ENCODE results near the gene NALCN.

NALCN gene

DNA sequence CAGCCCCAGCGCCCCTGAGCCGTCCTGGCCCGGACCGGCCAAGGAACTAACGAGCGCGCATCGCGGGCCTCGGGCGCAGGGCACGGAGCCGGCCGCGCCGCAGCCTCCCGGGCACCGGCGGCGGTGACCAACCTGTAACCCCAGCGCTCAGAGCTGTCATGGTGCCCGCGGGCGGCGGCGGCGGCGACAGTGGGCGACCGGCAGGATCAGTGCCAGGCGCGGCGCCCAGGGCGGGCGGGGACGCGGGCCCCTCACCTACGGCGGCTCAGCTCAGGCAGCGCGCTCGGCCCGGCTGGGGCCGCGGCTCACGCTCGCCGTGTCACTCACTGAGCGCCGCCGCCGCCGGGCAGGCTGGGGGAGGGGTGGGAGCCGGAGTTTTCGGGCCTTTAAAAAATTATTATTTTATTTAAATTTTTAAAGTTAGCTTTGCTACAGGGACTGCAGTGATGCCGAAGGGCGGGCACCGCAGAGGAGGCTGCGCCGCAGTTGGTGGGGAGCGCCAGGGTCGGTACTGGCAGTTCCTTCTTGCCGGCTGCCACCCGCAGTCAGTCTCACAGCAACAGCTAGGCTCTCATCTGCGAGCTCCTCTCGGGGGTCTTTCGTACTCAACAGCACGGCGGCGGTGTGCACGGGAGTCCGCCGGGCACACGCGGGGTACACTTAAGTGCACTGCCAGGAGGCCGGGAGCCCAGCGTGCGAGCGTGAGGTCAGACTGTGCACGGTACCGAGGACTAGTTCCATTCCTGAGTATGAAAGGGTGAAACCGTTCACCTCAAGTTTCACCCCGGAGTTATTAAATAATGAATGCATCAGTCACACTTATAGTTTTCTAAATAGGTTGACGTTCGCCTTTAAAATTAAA lies at the start of gene NALCN:
Gene NALCN, minus strand, starts transcription at position 328 of the 862 bp plus-strand sequence. CDS start 17,382 bp downstream, outside the sequence.
- peak; percentile 20 for DNase-seq

DNA sequence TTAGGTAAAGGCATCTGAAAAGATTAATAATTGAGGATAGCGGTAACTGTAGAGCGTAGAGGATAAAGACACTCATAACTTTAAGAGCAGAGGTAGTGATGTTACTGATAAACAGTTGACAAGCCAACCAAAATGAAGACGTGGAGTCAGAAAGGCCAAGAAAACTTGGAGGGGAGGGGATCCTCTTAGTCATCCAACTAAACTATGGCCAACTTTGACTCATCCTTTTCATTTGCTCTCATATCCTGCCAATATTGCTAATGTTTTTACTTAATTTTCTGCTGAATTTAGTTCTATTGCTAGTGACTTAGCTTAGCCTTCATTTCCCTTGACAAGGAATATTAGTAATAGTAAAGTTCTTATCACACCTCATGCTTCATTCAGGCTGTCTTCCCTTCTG lies 49.6 kb upstream of the NALCN start:
- peak; percentile 79 for DNase-seq

DNA sequence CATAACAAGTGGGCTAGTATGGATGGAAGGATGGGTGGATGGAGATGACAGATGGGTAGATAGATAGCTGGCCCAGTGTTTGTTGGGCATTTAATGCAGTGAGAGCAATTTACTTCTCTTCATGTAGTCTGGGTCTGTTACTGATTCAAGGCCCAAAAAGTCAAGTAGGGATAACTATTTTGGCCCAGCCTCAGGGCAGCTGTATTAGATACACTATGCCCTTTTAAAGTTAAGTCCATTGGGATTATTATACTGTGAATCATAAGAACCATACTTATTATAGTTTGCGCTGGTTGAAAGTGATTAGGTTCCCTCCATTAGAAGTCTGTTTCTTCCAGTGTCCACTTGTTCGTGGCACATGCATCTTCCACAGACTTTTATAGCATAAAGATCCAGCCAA lies 40.9 kb upstream of the NALCN start:
- no peak for DNase-seq

DNA sequence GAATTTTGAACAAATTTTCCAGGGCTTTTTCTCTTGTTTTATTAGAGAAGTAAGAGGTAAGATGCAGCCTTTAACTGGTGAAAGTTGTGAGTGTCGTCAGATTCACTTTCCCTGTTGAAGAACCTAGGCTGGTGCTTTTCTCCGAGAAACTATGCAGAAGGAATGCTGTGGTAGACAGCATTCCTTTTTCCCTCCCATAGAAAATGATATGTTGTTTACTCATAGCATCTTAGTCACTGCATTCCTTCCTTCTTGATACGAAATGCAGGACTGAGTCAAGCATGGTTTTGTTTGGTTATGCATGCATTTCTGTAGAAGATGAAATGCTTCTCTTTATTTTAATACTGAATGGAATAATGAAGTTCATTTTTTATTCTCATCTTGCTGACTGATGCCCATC lies 39.6 kb upstream of the NALCN start:
- peak; percentile 95 for DNase-seq

DNA sequence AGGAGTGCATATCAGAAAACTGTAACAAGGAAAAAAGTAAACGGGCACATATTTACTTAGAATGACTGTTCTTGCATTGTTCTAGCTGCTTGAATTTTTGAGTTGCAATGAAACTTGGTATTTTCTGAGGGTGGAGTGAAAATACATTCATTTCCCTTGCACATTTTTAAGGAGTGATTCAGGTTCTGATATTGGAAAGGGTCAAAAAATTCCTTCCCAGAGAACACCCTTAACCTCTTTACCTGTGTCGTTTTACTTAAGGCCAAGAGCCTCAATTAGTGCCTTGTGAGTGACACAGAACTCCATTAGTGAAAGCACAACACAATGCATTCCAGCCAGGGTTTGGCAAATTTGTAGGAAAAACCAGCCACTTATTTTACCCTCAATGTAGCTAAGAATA lies 38.5 kb upstream of the NALCN start:
- DNase-seq: peak; percentile 68

DNA sequence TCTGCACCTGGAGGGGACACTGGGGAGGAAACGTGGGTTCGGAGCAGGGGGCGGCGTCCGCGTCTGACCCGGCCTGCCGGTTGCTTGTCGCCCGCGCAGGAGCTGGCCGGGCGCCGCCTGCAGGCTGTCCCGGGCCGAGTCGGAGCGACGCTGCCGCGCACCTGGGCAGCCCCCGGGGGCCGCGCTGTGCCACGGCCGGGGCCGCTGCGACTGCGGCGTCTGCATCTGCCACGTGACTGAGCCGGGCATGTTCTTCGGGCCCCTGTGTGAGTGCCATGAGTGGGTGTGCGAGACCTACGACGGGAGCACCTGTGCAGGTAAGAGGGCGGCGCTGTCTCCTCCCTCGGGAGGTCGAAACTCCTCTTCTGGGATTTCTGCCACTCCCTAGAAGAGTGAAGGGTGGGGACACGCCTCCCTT lies 37.5 kb upstream of the NALCN start:
- DNase-seq: no peak

DNA sequence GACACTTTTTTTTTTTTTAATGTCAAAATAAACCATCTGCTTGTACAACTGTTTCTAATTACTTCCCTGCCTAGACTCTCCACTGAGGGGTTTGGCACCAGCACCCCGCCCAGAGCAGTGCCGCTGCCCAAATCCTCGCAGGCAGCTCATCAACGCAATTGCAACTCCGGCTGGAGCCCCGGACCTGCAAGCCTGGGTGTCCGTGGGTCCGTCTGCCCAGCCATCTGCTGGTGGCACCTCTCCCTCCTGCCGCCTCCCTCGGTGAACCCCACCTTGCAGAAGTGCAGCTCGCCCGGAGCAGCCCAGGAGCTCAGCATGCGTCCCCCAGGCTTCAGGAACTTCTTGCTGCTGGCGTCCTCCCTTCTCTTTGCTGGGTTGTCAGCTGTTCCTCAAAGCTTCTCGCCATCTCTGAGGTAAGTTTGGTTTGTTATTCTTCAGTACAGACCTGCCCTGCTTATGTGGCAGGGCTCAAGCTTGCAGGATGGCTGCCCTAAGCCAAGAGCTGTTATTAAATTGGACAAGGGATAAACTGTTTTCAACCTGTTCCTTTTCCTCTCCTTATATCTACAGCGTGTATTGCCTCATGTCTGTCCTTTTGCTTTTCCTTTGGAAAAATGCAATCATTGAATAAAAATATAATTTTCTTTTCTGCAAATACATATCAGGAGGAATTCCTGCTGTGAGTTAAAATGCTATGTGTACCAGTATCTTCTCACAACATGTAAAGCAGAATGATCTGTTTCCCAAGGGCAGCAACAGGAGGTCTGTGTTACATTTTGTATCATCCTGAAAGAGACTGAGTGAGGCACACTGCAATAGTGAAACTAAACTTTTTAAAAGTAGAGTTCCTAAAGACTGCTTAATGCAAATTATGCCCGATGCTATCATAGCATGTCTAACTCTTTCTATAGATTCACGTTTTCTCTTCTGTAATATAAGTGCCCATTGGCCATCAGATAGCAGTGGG lies 36.5 kb upstream of the NALCN start, which contains the start of gene ITGBL1:
Gene ITGBL1, plus strand, starts transcription at position 157 of the 967 bp plus-strand sequence. Its CDS starts 159 bp downstream, at position 316.
- peak; percentile 46 for DNase-seq

DNA sequence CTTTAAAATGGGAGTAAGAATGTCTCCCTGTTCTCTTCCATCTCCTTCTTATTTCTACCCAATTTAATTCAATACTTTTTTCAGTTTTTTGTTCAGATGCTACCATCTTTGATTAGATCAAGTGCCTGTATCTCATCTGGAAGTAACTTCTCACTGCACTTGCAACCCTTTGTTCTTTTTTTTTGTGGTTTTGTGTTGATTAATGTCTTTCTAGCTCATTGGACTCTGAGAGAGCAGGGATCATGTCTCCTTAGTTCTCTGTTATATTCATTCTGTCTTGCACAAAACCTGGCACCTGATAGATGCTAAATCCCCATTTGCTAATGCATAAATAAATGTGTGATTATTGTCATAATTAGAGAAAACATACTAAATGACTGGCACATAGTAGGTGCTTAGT lies 35.3 kb upstream of the NALCN start:
- DNase-seq: no peak

DNA sequence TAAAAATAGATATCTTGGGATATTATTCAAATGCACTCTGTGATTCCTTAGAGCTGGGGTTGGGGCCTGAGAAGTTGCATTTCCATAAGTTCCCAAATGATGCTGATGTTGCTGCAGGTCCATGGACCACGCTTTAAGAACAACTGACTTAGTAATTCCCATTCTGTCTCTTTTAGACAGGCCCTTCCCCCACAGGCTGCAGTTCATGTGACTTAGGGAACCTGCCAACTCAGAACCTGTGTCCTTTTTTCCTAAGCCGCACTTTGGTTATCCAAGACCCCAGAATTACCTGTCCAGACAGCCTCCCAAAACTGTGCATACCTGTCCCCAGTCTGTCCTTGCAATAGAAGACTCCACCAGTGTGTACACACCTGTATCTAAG lies 34.4 kb upstream of the NALCN start:
- no peak for DNase-seq

DNA sequence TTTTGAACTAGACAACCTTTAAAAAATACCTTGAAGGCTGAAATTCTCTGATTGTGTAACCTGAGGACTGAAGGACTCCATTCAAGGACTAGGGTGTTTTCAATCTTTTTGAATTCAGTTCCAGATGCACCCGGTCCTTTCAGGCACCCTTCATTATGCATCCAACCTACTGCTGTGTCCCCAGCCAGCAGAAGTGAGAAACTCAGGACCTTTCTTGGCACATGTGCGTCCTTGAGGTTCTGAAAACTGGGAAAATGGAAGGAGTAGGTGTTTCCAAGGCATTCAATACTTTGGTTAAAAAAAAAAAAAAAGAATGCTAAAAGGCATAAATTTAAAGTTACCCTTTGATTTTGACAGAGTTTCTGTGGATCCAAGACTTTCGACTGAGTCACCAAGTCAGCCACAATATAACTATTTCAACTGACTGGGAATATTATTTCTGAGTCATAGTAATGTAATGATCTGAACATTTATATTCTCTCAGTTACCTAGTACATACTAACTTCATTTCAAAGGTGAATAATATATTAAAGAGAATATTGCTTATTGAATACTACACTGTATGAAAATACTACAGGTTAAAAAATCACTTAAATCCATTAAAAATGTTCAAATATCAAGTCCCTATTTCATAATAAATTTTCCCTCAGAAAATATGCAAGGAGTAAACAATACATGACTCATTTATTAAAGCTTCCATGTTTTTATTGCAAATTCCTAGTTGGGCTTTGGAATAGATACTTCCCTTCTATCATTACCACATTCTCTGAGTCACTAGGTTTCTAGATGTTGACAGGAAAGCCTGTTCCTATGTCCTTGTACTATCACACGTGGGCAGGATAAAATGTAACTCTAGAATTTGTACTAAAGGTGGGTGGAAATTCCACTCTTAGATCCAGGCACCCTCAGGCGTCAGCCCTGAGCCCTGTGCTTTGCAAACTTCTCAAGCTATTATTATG lies 33.8 kb upstream of the NALCN start:
- peak; percentile 94 for DNase-seq

DNA sequence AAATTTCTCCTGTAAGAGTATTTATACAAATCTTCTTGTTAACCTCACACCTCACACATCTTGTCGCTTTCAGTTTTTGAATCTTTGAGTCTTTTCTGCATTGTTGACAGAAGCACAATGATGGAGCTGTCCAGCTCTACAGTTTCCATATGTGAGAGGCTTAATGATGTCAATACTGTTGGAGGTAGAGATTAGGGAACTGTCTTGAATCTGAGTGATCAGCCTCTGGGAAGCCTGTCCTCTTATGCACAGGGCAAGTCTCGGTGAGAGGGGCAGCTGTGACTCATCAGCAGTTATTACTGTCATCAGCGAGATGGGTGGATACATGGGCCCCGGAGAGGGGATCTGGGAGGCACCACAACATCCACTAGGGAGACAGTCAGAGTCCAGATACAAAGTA lies 31.5 kb upstream of the NALCN start:
- DNase-seq: peak; percentile 62

DNA sequence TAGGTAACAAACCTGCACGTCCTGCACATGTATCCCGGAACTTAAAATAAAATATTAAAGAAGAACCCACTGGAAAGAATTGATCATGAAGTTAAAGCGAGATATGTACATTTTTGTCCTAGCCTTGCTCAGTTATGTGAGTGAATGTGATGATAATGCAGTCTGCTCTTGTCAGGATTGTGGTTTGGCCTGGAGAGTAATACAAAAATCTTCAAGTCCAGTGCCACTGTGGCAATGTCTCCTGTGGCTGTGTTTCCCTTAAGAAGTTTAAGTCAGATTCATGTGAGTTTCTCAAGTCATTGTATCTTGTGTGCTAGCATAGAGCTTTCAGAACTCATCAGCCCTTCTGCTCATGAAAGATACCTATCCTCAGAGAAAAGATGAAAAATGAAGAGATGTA lies 18.2 kb upstream of the NALCN start:
- no peak for DNase-seq

DNA sequence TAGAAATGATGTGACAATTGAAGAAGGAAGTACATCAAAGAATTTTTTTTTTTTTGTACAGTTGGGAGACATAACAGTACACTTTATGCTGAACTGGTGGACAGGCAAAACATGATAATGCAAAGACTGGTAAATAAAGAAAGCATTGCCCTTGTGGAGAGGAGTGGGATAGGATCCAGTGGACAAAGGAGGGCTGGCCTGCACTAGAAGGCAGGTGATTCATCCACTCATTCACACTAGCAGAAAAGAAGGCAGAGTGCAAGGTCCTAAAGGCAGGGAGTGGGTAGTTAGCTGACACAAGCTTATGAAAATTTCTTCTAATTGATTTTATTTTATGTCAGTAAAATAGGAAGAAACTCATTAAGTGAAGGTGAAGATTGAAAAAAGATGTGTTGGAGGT lies 17.6 kb upstream of the NALCN start:
- no peak for DNase-seq

DNA sequence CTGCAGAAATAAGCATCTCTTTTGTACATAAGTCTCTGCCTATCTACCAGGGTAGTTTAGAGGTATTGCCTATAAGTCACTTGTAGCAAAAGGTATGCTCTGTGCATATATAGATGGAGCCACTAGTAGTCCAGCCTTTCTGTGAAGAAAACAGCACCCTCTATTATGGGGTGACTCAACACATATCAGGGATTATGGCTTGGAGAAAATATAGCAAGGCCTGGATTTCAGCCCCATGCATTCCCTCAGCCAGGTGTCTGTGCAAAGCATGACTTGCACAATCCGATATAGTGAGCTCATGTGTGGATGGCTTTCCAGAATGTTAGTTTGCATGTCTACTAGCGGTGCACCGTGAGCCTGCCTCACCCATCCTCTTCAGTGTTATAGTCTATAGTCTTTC lies 13.4 kb upstream of the NALCN start:
- no peak for DNase-seq

DNA sequence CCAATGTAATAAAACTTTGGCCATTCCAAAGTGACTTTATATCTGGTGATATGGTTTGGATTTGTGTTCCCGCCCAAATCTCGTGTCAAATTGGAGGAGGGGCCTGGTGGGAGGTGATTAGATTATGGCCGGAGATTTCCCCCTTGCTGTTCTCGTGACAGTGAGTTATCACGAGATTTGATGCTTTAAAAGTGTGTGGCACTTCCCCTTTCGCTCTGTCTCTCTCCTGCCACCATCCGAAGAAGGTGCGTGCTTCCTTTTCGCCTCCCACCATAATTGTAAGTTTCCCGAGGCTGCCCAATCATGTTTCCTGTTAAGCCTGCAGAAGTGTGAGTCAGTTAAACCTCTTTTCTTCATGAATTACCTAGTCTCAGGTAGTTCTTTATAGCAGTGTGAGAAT lies 9.3 kb upstream of the NALCN start:
- no peak for DNase-seq

DNA sequence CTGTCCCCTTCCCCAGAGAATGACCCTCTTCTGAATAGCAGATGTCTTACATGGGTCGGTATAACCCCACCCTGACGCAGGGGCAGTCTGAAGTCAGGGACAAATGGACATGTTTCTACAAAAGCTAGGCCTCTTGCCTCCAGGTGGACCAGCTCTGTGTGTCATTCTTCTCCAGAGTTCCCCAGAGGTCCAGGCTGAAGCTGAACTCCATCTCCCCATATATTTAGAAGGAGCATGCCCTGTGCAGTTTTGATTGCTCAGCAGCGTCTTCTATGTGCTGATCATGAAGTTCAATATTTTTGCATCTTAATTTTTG lies 8.8 kb upstream of the NALCN start:
- no peak for DNase-seq

DNA sequence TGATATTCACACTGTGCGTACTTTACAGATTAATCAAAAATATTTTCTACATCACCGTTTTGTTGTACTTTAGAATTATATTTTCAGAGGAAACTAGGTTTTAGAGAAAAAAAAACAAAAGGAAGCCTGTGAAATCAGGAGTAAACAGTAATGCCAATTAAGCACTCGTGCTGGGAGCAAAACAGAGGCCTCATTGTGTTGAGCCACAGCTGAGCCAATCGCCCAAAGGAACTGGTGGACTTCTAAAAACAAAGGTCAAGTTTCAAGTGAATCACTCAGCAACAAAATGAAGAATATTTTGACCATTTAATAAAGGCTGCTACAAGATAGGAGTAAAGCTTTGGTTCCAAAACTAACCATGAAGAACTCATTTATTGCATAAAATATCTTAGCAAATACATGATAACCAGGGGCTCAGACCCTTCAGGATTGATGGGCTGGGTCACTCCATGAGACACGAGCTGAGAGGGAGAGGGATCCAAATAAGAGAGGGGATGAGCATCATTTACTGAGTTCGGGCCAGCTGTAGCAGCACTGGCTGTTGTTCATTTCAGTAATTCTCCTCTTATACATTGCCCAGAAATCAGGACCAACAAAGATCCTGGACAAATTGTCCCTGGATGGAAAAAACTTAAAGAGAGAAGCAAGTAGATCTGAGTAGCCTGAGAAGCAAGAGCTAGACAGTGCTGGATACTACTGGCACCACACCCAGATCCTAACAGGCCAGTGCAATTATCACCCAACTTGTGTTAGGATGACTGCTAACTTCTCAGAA lies 8.3 kb upstream of the NALCN start:
- no peak for DNase-seq

DNA sequence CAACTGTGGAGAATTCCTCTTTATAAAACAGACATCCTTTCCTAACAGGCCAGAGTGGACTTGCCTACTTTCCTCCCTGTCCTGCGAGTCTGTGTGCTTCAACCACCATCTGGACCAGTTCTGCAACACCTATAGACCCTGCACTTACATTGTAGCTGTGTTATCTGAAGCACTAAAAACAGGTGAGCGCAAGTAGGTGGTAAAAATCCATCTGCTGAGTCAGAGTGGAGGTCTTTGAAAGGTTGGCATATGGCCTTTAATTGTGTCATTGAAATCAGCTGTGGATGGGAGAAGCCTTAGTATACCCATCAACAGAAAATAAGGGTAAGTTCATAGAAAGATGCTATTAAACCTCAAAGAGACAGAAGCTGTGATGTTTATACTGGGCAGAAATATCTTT lies 7.6 kb upstream of the NALCN start:
- no peak for DNase-seq

DNA sequence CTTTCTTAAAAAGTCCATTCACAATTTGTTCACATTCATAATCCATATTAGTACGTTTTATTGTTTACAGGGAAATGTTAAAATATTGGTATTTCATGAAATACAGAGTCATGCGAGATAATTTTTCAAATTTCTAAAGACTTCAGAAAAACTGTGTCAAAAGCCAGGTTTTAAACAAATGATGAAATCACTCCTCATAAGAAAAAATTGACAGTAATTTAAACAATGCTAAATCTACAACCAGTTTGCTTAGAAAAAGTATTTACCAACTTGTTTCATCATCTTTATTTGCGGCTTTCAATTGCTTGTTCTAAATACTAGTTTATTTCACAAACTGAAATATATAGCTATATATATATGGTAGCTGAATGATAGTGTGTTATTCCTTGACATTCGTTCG lies 1.2 kb upstream of the NALCN start:
- DNase-seq: no peak

DNA sequence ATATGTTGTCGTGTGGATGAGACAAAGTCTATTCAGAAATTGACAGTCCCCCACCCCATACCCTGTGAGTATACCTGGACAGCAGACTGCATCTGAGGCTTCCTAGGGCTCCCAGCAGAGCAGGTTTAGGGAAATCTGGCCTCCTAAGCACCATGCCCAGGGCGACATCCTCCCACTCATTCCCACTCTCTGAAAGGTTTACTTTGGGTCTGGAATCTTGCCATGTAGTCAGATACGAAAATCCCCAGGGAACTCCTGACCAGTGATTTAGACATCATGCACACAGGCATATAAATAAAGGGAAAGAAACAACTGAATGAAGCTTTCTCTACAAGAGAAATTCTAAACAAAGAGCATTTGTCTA lies 717 bp upstream of the NALCN start:
- peak; percentile 60 for DNase-seq

DNA sequence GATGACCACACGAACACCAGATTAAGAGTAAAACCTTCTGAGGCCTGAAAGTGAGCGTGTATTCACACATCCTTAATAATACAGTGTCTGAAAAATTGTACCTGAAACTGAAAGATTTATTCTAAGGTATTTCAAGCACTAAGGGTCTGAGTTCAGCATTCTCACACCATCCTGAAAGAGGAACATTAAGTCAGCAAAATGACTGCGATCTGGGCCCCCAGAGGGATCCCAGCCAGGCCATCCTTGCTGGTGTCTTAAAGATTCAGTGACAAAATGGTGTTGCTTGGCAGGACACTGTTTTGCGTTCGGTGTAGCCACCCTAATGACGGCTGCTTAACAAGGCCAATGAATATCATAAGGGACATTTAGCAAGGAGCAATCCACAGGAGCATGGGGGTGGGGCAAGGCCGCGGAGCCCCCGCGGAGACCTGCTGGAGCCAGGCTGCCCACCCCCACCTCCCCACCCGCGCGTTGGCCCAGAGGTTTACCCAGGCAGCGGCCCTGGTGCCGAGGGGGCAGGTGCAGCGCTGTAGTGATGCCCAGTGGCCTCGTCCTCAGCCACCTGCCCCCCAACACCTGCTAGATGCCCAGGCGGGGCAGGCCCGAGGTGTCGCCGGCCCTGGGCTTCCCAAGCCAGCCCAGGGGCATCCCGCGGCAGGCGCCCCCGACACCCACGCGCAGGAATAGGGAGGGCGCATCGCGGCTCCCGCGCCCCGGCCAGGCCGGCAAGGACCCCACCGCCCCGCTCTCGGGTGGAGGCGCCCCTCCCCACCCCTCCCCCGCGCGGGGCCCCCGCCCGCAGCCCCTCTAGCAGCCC lies 742 bp downstream of the NALCN start:
- no peak for DNase-seq

Measured in fibroblast of skin of right biceps (primary cell).